ENCODE data around the gene PTPRM.
A peak's percentile ranks its signal among the peaks of the same experiment; 100 is the strongest.

Gene PTPRM

GRCh38 chr18:8218197-8218596, 651.1 kb downstream of the PTPRM start:
- TF ChIP-seq CTCF (conservative IDR thresholded peaks at IDR 0.05; ENCODE audit: low read depth, low read length): no peak
- H3K4me3 ChIP-seq (ENCODE audit: low read depth, low read length): no peak overlapping the region
- no peak for DNase-seq (ENCODE audit: low read depth)

GRCh38 chr18:8221452-8221851, 654.3 kb downstream of the PTPRM start:
- TF ChIP-seq CTCF (conservative IDR thresholded peaks at IDR 0.05; ENCODE audit: low read depth, low read length): no peak
- no peak for DNase-seq (ENCODE audit: low read depth)
- no peak overlapping the region for H3K4me3 ChIP-seq (ENCODE audit: low read depth, low read length)

GRCh38 chr18:8224576-8224975, 657.5 kb downstream of the PTPRM start:
- DNase-seq (ENCODE audit: low read depth): peak; percentile 15
- no peak overlapping the region for H3K4me3 ChIP-seq (ENCODE audit: low read depth, low read length)
- TF ChIP-seq CTCF (conservative IDR thresholded peaks at IDR 0.05; ENCODE audit: low read depth, low read length): no peak

- H3K4me3 ChIP-seq (ENCODE audit: low read depth, low read length): no peak overlapping the region
- no peak for TF ChIP-seq CTCF (conservative IDR thresholded peaks at IDR 0.05; ENCODE audit: low read depth, low read length)
- no peak for DNase-seq (ENCODE audit: low read depth)
These were observed 661.9 kb downstream of the PTPRM start for GRCh38 chr18:8229040-8229439.

GRCh38 chr18:8229787-8230186, 662.7 kb downstream of the PTPRM start:
- no peak for DNase-seq (ENCODE audit: low read depth)
- TF ChIP-seq CTCF (conservative IDR thresholded peaks at IDR 0.05; ENCODE audit: low read depth, low read length): no peak

GRCh38 chr18:8231316-8231715, 664.2 kb downstream of the PTPRM start:
- no peak for TF ChIP-seq CTCF (conservative IDR thresholded peaks at IDR 0.05; ENCODE audit: low read depth, low read length)
- DNase-seq (ENCODE audit: low read depth): no peak
- no peak overlapping the region for H3K4me3 ChIP-seq (ENCODE audit: low read depth, low read length)

More at GRCh38 chr18:8229787-8230186, 662.7 kb downstream of the PTPRM start:
- H3K4me3 ChIP-seq (ENCODE audit: low read depth, low read length): no peak overlapping the region

- no peak for TF ChIP-seq CTCF (conservative IDR thresholded peaks at IDR 0.05; ENCODE audit: low read depth, low read length)
- H3K4me3 ChIP-seq (ENCODE audit: low read depth, low read length): no peak overlapping the region
- no peak for DNase-seq (ENCODE audit: low read depth)
These were observed 665.7 kb downstream of the PTPRM start for GRCh38 chr18:8232791-8233190.

Measured in choroid plexus epithelial cell (primary cell).